ENCODE results near the gene LRRC1.

LRRC1 gene

DNA sequence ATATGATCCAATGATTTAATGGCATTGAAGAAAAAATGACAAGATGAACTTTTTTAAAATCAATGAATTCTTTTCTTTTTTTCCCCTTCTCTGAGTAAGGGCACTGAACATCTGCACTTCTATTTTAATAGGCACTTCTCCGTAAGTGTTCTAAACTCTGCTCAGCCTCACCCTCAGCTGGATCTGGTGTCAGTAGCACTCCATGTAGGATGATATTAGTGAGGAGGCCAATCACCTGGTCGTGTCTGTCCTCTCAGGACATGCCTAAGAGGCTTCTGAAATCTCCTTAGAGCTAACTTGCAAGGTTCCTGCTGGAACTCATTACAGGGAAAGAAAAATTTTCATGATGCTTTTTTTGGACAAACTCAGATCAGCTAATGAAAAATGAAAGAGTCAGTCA, 167.8 kb downstream of the LRRC1 start:
- no peak for DNase-seq (ENCODE audit: low read depth)

DNA sequence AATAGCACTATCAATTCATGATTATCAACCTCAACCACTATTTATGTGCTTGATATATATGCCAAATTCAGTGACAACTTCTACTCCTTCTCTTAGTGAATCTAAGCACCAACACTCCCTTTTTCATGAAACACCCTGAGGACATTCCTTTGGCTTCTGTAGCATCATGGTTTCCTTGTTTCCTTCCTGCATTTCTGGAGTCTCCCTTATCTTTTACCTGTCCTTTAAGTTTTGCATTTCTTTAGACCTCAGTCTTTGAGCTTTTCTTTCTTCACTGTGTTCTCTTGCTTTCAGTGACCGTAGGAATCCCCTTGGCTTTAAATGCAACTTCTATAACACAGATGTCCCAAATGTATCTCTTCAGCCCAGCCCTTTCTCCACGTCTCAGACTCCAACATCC, 172.6 kb downstream of the LRRC1 start:
- DNase-seq (ENCODE audit: low read depth): no peak
